ENCODE results near the gene SLC5A5.

The SLC5A5 gene

GRCh38 chr19:17926044-17926443, 54.3 kb downstream of the SLC5A5 start:
- no peak for DNase-seq

DNA sequence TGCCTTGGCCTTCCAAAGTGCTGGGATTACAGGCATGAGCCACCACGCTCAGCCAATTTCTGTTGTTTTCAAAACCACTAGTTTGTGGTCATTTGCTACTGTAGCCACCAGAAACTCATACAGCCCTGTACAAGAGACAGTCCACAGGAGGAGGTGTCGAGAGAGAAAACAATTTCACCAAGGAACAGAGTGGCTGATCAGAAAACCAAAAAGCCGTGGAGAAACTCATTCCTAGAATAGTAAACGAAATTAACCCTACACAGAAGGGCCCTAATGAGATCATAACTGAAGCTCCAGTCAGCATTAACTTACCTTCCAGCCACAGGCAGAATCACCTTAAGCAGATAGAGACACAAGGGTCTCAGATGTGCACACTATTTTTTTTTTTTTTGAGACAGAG, 57.3 kb downstream of the SLC5A5 start:
- DNase-seq, result no peak

- DNase-seq, result no peak
These were observed 59.9 kb downstream of the SLC5A5 start for GRCh38 chr19:17931532-17932191.

- peak; percentile 95 for DNase-seq
These were observed 61.0 kb downstream of the SLC5A5 start, which contains the start of gene CCDC124 for GRCh38 chr19:17932485-17933338. Gene CCDC124, plus strand, starts transcription at chr19:17933015. Its CDS starts 3,406 bp downstream, at chr19:17936421.

DNA sequence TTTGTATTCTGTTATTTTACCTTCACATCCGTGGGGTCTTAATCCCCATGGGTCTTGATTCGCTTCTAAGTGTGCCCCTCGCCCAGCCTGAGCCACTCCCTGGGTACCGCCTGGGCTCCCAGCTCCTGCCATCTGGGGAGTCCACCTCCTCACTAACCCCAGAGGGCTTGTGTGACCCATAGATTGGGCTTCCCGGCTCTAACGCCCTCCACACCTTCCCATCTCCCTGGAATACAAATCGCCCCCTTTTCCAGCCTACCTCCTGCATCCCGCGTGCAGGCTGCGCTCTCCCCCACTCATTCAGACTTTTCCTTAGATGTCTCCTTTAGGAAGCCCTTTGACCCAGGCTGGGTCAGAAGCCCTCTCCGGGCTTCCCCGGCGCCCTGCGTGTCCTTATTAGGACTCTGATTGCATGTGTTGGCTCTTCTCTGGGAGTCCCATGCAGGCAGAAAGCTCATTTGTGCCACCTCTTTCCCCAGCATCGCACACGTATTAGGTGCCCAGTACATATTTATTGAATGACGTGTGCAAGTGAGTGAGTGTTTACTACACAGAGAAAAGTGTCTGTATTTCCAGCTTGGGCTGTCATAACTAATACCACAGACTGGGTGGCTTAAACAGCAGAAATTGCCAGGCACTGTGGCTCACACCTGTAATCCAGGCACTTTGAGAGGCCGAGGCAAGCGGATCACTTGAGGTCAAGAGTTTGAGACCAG, 61.8 kb downstream of the SLC5A5 start:
- no peak for DNase-seq

- DNase-seq, result no peak
These were observed 64.6 kb downstream of the SLC5A5 start for GRCh38 chr19:17936379-17936778.

GRCh38 chr19:17937371-17937900, 65.7 kb downstream of the SLC5A5 start:
- no peak for DNase-seq

DNA sequence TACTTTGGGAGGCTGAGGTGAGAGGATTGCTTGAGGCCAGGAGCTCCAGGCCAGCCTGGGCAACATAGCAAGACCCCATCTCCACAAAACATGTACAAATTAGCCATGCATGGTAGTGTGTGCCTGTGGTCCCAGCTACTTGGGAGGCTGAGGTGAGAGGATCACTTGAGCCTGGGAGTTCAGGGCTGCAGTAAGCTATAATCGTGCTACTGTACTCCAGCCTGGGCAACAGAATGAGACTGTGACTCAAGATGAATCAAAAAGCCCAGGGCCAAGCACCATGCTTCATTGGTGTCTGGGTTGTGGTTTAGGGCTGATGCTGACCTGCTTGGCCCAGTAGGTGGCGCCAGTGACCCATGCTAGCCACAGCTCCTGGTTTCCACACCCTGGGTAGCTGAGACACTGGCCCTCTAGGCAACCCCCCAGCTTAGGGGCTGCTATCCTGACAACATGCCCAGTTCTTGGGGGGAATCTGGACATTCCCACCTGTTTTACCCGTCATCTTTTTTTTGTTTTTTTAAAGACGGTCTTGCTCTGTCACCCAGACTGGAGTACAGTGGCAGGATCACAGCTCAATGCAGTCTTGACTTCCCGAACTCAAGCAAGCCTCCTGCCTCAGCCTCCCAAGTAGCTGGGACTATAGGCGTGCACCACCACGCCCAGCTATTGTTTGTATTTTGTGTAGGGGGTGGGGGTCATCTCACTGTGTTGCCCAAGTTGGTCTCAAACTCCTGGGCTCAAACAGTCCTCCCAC, 66.5 kb downstream of the SLC5A5 start:
- peak; percentile 81 for DNase-seq

DNA sequence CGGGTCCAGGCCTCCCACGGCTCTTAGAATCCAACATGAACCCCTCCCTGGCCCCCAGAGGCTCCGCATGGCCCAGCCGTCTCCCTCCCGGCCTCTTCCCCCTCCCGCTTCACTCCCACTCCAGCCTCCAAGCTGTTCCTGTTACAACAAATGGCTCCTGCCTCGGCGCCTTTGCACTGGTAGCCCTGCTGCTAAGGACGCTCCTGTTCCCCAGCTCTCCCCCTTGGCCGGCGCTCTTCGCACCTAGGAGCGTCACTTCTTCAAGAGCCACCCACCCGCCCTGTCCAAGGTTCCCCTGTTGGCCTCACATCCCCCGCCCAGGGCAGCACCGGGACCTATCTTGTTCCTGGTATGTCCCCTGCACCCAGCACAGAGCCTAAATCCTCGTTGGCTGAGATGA, 70.4 kb downstream of the SLC5A5 start:
- DNase-seq, result no peak

- no peak for DNase-seq
These were observed 71.0 kb downstream of the SLC5A5 start for GRCh38 chr19:17942582-17943273.

DNA sequence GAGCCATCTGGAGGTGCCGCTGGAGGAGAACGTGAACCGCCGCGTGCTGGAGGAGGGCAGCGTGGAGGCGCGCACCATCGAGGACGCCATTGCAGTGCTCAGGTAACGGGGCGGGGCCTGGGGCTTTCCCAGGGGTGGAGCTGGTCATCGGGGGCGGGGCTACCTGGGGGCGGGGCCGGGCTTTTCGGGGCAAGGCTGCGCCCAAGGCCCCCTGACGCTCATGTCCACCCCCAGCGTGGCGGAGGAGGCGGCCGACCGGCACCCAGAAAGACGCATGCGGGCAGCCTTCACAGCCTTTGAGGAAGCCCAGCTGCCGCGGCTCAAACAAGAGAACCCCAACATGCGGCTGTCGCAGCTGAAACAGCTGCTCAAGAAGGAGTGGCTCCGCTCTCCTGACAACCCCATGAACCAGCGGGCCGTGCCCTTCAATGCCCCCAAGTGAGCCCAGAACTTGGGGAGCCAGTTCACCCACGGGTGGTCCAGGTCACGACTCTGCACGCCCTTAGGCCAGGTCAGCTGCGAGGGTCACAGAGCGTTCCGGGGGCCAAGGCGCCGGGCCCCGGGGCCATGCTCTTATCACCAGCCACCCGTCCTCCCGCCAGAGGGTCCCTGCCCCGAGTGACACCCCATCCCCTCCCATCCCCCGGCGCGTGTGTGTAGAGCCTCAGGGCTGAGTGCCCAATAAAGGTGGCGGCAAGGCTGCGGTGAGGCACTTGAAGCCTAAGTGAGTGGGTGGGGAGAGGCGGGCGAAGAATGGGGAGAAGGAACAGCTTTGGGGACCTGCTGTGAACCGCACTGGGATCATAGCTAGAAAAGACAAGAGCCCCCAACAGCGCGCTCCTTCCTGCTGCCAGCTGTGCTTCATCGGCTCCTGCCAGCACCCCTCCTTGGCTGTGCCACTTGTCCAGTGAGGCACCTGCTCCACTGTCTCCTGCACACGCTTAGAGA, 71.8 kb downstream of the SLC5A5 start:
- DNase-seq, result no peak

GRCh38 chr19:17944301-17944700, 72.6 kb downstream of the SLC5A5 start:
- DNase-seq, result no peak
